Ovary (tissue), 3 donors: ENCODE data around the gene HSDL2.

Source experiments
- POLR2A ChIP-seq: fragments of 450-650 bp; IDR thresholded peaks from one replicate; pipeline ENCODE4 v1.6.1; 2017; ENCODE audit warnings: antibody characterized with exemption, mild to moderate bottlenecking, moderate library complexity
- TF ChIP-seq, protein P1 (sequence below), 3 donors: fragments of 450-650 bp in 2 of 3; fragments of 200-600 bp in 1 of 3; IDR thresholded peaks; one replicate each; pipeline versions ENCODE4 v1.5.1 to v1.8.0; 2016 to 2022; ENCODE audit warnings: antibody characterized with exemption in 3 of 3, mild to moderate bottlenecking in 1 of 3
- donor health status: DM: no; HTN: no; CAD: no.

DNA sequence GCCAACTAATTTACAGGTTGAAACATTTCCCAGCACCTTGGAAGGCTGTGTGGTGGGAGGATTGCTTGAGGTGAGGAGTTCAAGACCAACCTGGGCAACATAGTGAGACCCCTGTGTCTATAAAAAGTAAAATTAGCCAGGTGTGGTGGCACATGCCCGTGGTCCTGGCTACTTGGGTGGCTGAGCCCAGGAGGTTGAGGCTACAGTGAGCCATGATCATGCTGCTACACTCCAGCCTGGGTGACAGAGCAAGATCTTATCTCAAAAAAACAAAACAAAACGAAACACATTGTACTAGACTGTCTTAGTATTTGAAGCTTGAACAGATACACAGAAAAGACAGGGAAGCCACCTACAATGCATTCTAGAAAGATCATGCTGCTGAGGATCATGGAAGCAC lies 2.8 kb upstream of the HSDL2 start:
- TF ChIP-seq, protein P1, sequence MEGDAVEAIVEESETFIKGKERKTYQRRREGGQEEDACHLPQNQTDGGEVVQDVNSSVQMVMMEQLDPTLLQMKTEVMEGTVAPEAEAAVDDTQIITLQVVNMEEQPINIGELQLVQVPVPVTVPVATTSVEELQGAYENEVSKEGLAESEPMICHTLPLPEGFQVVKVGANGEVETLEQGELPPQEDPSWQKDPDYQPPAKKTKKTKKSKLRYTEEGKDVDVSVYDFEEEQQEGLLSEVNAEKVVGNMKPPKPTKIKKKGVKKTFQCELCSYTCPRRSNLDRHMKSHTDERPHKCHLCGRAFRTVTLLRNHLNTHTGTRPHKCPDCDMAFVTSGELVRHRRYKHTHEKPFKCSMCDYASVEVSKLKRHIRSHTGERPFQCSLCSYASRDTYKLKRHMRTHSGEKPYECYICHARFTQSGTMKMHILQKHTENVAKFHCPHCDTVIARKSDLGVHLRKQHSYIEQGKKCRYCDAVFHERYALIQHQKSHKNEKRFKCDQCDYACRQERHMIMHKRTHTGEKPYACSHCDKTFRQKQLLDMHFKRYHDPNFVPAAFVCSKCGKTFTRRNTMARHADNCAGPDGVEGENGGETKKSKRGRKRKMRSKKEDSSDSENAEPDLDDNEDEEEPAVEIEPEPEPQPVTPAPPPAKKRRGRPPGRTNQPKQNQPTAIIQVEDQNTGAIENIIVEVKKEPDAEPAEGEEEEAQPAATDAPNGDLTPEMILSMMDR (IDR thresholded peaks at IDR 0.05) = no peak
- no peak for TF ChIP-seq POLR2A
